Neural cell (in vitro differentiated cells): ENCODE results near the gene MKNK1. TPM values are rescaled to one million over a fixed set of nuclear protein-coding genes. Genes with fewer than 3 reads are reported as not detected.

Experiments
- H2AFZ ChIP-seq: fragments of 200-600, 300-800 bp; sonication (generic), shearing (Covaris generic); 2 replicates; pipeline ENCODE4 v1.6.0; 2014; ENCODE audit warnings: low read depth, mild to moderate bottlenecking, antibody characterized with exemption, low read length, moderate library complexity
- H3F3A ChIP-seq: fragments of 200-600 bp; shearing (Covaris generic); 2 replicates; pipeline ENCODE4 v1.6.1; 2016; ENCODE audit warnings: mild to moderate bottlenecking, moderate library complexity, mixed read lengths, antibody characterized with exemption, low read length; ENCODE audit not compliant: insufficient read depth, poor library complexity, severe bottlenecking
- H3K27ac ChIP-seq: fragments of 200-600, 300-800 bp; sonication (generic), shearing (Covaris generic); 2 replicates; pipeline ENCODE4 v1.5.1; 2014; ENCODE audit warnings: mild to moderate bottlenecking, low read length, moderate library complexity
- H3K27me3 ChIP-seq: fragments of 300-800, 200-600 bp; sonication (generic), shearing (Covaris generic); 2 replicates; pipeline ENCODE4 v1.6.0; 2014; ENCODE audit warnings: mild to moderate bottlenecking, low read depth, low read length, moderate library complexity; ENCODE audit not compliant: insufficient read depth
- H3K36me3 ChIP-seq: fragments of 300-800, 200-600 bp; sonication (generic), shearing (Covaris generic); 2 replicates; pipeline ENCODE4 v1.5.1; 2014; ENCODE audit warnings: mild to moderate bottlenecking, antibody characterized with exemption, low read length, moderate library complexity; ENCODE audit not compliant: insufficient read depth
- H3K4me2 ChIP-seq: fragments of 300-800, 200-600 bp; sonication (generic), shearing (Covaris generic); 2 replicates; pipeline ENCODE4 v1.6.0; 2014; ENCODE audit warnings: mild to moderate bottlenecking, low read length
- H3K4me3 ChIP-seq: fragments of 300-800, 200-600 bp; sonication (generic), shearing (Covaris generic); 2 replicates; pipeline ENCODE4 v1.5.1; 2014; ENCODE audit warnings: mild to moderate bottlenecking, low read length, moderate library complexity
- H3K79me2 ChIP-seq: fragments of 200-600 bp; shearing (Covaris generic); replicated peaks from 2 replicates; pipeline ENCODE4 v1.6.0; 2014; ENCODE audit warnings: mild to moderate bottlenecking, low read length, moderate library complexity; ENCODE audit not compliant: insufficient read depth
- H3K9ac ChIP-seq: fragments of 300-800, 200-600 bp; sonication (generic), shearing (Covaris generic); 2 replicates; pipeline ENCODE4 v1.6.1; 2016; ENCODE audit warnings: mild to moderate bottlenecking, low read length, mixed read lengths
- H3K9me2 ChIP-seq: fragments of 200-600 bp; shearing (Covaris generic); 2 replicates; pipeline ENCODE4 v1.6.1; 2016; ENCODE audit warnings: mild to moderate bottlenecking, low read length, mixed read lengths; ENCODE audit not compliant: insufficient read depth
- H3K9me3 ChIP-seq: fragments of 200-600, 300-800 bp; sonication (generic), shearing (Covaris generic); 2 replicates; pipeline ENCODE4 v1.6.1; 2016; ENCODE audit warnings: mild to moderate bottlenecking, mixed run types, low read length, moderate library complexity, mixed read lengths
- H4K20me1 ChIP-seq: fragments of 200-600 bp; shearing (Covaris generic); 2 replicates; pipeline ENCODE4 v1.6.1; 2016; ENCODE audit warnings: mild to moderate bottlenecking, mixed run types; ENCODE audit not compliant: insufficient read depth
- CTCF ChIP-seq: fragments of 450-650 bp; IDR thresholded peaks from 2 replicates; pipeline ENCODE4 v1.5.1; 2014; ENCODE audit warnings: antibody characterized with exemption, mild to moderate bottlenecking, moderate library complexity; ENCODE audit not compliant: poor library complexity, severe bottlenecking
- EP300 ChIP-seq: fragments of 450-650 bp; conservative IDR thresholded peaks from 2 replicates; pipeline ENCODE4 v1.6.1; 2014; ENCODE audit warnings: antibody characterized with exemption, mild to moderate bottlenecking, moderate library complexity; ENCODE audit not compliant: poor library complexity, severe bottlenecking
- EZH2 ChIP-seq: fragments of 200-600, 300-800 bp; shearing (Covaris generic), sonication (generic); IDR thresholded peaks from 2 replicates; pipeline ENCODE4 v1.6.1; 2014; ENCODE audit warnings: antibody characterized with exemption, low read length, borderline replicate concordance, mild to moderate bottlenecking; ENCODE audit not compliant: insufficient read depth, poor library complexity, severe bottlenecking
- MXI1 ChIP-seq: fragments of 450-650 bp; conservative IDR thresholded peaks from 2 replicates; pipeline ENCODE4 v1.6.1; 2014; ENCODE audit warnings: antibody characterized with exemption, mild to moderate bottlenecking; ENCODE audit not compliant: poor library complexity, severe bottlenecking
- POLR2AphosphoS5 ChIP-seq: IDR thresholded peaks from 2 replicates; pipeline ENCODE4 v1.6.1; 2012
- RAD21 ChIP-seq: fragments of 450-650 bp; conservative IDR thresholded peaks from 2 replicates; pipeline ENCODE4 v1.6.1; 2014; ENCODE audit warnings: antibody characterized with exemption, mild to moderate bottlenecking, moderate library complexity
- REST ChIP-seq: IDR thresholded peaks from 2 replicates; pipeline ENCODE4 v1.6.1; 2012; ENCODE audit warnings: borderline replicate concordance
- SMC3 ChIP-seq: fragments of 450-650 bp; conservative IDR thresholded peaks from 2 replicates; pipeline ENCODE4 v1.6.1; 2014; ENCODE audit warnings: antibody characterized with exemption, mild to moderate bottlenecking, moderate library complexity; ENCODE audit not compliant: poor library complexity
- TAF1 ChIP-seq: IDR thresholded peaks from 2 replicates; pipeline ENCODE4 v1.6.1; 2012; ENCODE audit warnings: low read depth
- polyA plus RNA-seq: library from polyadenylated mRNA; depleted of rRNA; stranded (reverse); fragments of >200 nt; gene quantifications from 2 replicates; pipeline ENCODE4 v1.2.3, GENCODE V29; 2014

The MKNK1 gene
- polyA plus RNA-seq, 1 donor from 2014 or later = 9.6 TPM

GRCh38 chr1:46571691-46572225, 32.3 kb downstream of the MKNK1 start:
- no peak overlapping the region for H3K9ac ChIP-seq

GRCh38 chr1:46569884-46570725, 34.0 kb downstream of the MKNK1 start:
- Histone ChIP-seq H3K36me3 (peaks cover 5% of the 10 kb centered on the region), H4K20me1 (no peaks in the 10 kb centered on the region), H3K27ac (no peak overlapping the region), H3F3A (no peaks in the 10 kb centered on the region), H3K9ac (no peak overlapping the region), H3K4me2 (no peak overlapping the region), H3K4me3 (no peak overlapping the region), H3K9me3 (peaks cover 6% of the 10 kb centered on the region), H3K9me2 (no peaks in the 10 kb centered on the region), H3K27me3 (no peaks in the 10 kb centered on the region), H2AFZ (no peak overlapping the region), H3K79me2 (no peaks in the 10 kb centered on the region)
- TF ChIP-seq EP300 (no peak), REST (no peak), POLR2AphosphoS5 (no peak), TAF1 (no peak), MXI1 (no peak), SMC3 (no peak), EZH2 (no peak), RAD21 (no peak), CTCF (no peak)

More at GRCh38 chr1:46571691-46572225, 32.3 kb downstream of the MKNK1 start:
- Histone ChIP-seq H3K27ac (no peak overlapping the region), H3K4me3 (no peak overlapping the region), H3K9me2 (no peaks in the 10 kb centered on the region), H3K36me3 (no peaks in the 10 kb centered on the region), H3K79me2 (no peaks in the 10 kb centered on the region), H2AFZ (no peak overlapping the region), H3K4me2 (no peak overlapping the region), H3F3A (no peaks in the 10 kb centered on the region), H4K20me1 (no peaks in the 10 kb centered on the region), H3K27me3 (no peaks in the 10 kb centered on the region), H3K9me3 (no peaks in the 10 kb centered on the region)
- no peak for TF ChIP-seq MXI1
- no peak for TF ChIP-seq POLR2AphosphoS5
- no peak for TF ChIP-seq TAF1
- no peak for TF ChIP-seq CTCF
- TF ChIP-seq EP300 = no peak
- TF ChIP-seq RAD21 = no peak
